ENCODE results near the gene CYP19A1.

Gene CYP19A1

GRCh38 chr15:51186891-51187290, 151.5 kb downstream of the CYP19A1 start:
- no peaks in the 10 kb centered on the region for H3K36me3 ChIP-seq (ENCODE audit: control insufficient read depth, insufficient read depth, low read length, severe bottlenecking)
- no peak for DNase-seq (ENCODE audit: low read depth)
- no peak overlapping the region for H3K4me3 ChIP-seq (ENCODE audit: low read length)
- H3K27me3 ChIP-seq (replicated peaks; ENCODE audit: control insufficient read depth, insufficient read depth, low read length), result no peaks in the 10 kb centered on the region
- H3K4me1 ChIP-seq (ENCODE audit: control insufficient read depth, insufficient read depth, low read length), result no peaks in the 10 kb centered on the region
- H3K9ac ChIP-seq (ENCODE audit: low read length), result no peak overlapping the region
- H3K9me3 ChIP-seq (ENCODE audit: control insufficient read depth, low read length), result no peaks in the 10 kb centered on the region

- Histone ChIP-seq H3K27me3 (replicated peaks; ENCODE audit: control insufficient read depth, insufficient read depth, low read length) (no peaks in the 10 kb centered on the region), H3K9me3 (ENCODE audit: control insufficient read depth, low read length) (no peaks in the 10 kb centered on the region), H3K9ac (ENCODE audit: low read length) (no peak overlapping the region), H3K4me3 (ENCODE audit: low read length) (no peak overlapping the region), H3K4me1 (ENCODE audit: control insufficient read depth, insufficient read depth, low read length) (no peaks in the 10 kb centered on the region), H3K36me3 (ENCODE audit: control insufficient read depth, insufficient read depth, low read length, severe bottlenecking) (no peaks in the 10 kb centered on the region)
- no peak for DNase-seq (ENCODE audit: low read depth)
These were observed 152.2 kb downstream of the CYP19A1 start for GRCh38 chr15:51186181-51186705.

DNA sequence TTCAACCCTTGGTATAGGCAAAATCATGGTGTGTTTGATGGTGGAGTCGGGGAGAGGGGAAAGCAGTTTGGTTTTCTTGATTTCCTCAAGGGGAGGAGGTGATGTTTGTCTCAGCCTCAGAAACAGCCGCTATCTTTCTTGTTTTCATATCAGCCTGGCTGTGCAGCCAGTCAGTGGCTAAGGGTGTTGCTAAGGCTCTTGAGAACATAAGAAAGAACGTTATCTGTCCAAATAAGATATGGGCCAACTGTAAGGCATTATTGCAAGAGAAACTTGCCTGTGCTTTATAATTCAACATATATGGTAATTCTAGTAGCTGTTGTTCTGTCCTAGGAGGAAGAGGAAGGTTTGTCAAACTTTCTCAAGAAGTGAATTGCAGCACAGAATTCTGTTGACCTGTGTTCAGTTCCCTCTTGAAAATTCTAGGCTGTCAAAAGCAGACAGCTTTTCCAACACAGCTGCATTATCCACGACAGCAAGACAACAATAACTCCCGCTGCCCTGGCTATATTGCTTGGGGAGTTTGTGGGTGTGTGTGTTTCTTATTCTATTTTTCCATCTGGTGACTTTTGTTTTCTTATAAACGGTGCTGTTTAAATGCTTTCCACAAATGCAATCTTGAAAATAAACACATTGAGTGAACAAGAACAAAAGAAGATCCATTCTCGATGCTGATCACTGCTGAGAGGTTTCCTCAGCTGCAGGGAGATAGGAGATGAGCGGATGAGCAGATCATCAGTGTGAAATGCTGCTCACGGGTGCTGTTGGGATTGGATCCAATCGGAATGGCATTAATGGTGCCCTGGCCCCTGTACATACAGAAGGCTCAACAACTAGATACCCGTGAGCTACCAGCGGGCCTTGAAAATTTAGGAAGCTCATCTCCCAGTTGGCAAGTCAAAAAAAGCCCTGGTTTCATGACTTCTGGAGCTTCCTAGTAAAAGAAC, 152.9 kb downstream of the CYP19A1 start:
- H3K36me3 ChIP-seq (ENCODE audit: control insufficient read depth, insufficient read depth, low read length, severe bottlenecking), result no peaks in the 10 kb centered on the region
- H3K27me3 ChIP-seq (replicated peaks; ENCODE audit: control insufficient read depth, insufficient read depth, low read length), result no peaks in the 10 kb centered on the region
- DNase-seq (ENCODE audit: low read depth), result no peak
- no peak overlapping the region for H3K4me3 ChIP-seq (ENCODE audit: low read length)
- H3K9ac ChIP-seq (ENCODE audit: low read length), result no peak overlapping the region
- no peaks in the 10 kb centered on the region for H3K4me1 ChIP-seq (ENCODE audit: control insufficient read depth, insufficient read depth, low read length)
- H3K9me3 ChIP-seq (ENCODE audit: control insufficient read depth, low read length), result no peaks in the 10 kb centered on the region

- no peaks in the 10 kb centered on the region for H3K9me3 ChIP-seq (ENCODE audit: control insufficient read depth, low read length)
- DNase-seq (ENCODE audit: low read depth), result no peak
- no peaks in the 10 kb centered on the region for H3K36me3 ChIP-seq (ENCODE audit: control insufficient read depth, insufficient read depth, low read length, severe bottlenecking)
- H3K4me3 ChIP-seq (ENCODE audit: low read length), result no peak overlapping the region
- no peaks in the 10 kb centered on the region for H3K27me3 ChIP-seq (replicated peaks; ENCODE audit: control insufficient read depth, insufficient read depth, low read length)
- H3K9ac ChIP-seq (ENCODE audit: low read length), result no peak overlapping the region
- H3K4me1 ChIP-seq (ENCODE audit: control insufficient read depth, insufficient read depth, low read length), result no peaks in the 10 kb centered on the region
These were observed 153.8 kb downstream of the CYP19A1 start for GRCh38 chr15:51184627-51185026.

DNA sequence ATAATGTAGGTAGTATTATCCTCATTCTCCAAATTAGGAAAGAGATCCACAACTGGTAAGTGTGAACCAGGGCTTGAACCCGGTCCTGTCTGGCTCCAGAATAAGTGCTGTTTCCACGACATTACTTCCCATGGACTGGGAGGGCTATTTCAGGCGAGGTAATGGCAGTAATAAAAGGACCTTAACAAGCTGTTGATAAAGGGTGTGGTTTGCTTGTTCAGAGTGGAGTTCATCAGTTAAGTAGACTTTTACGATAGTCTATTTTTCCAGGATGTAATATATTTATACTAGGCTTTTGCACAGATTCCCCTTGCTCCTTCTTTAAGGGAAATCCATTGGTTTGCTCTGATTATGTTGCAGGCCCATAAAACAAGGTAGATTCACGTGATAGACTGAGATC, 155.3 kb downstream of the CYP19A1 start:
- H3K27me3 ChIP-seq (replicated peaks; ENCODE audit: control insufficient read depth, insufficient read depth, low read length), result no peaks in the 10 kb centered on the region
- DNase-seq (ENCODE audit: low read depth), result no peak
- no peak overlapping the region for H3K4me3 ChIP-seq (ENCODE audit: low read length)
- no peaks in the 10 kb centered on the region for H3K9me3 ChIP-seq (ENCODE audit: control insufficient read depth, low read length)
- H3K4me1 ChIP-seq (ENCODE audit: control insufficient read depth, insufficient read depth, low read length), result no peaks in the 10 kb centered on the region
- no peaks in the 10 kb centered on the region for H3K36me3 ChIP-seq (ENCODE audit: control insufficient read depth, insufficient read depth, low read length, severe bottlenecking)
- H3K9ac ChIP-seq (ENCODE audit: low read length), result no peak overlapping the region

DNA sequence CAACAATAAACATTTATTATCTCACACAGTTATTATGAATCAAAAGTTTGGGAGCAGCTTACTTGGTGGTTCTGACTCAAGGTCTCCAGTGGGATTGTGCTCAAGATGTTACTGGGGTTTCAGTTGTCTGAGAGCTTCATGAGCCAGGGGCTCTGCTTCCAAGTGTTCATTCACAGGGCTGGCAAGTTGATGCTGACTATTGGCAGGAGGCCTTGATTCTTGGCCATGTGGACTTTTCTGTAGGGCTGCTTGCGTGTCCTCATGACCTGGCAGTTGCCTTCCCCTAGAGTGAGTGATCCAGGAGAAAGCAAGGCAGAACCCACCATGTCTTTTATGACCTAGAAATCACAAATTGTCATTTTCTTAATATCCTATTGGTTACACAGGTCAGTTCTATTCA, 156.5 kb downstream of the CYP19A1 start:
- Histone ChIP-seq H3K4me3 (ENCODE audit: low read length) (no peak overlapping the region), H3K27me3 (replicated peaks; ENCODE audit: control insufficient read depth, insufficient read depth, low read length) (no peaks in the 10 kb centered on the region), H3K4me1 (ENCODE audit: control insufficient read depth, insufficient read depth, low read length) (no peaks in the 10 kb centered on the region), H3K9me3 (ENCODE audit: control insufficient read depth, low read length) (no peaks in the 10 kb centered on the region), H3K9ac (ENCODE audit: low read length) (no peak overlapping the region), H3K36me3 (ENCODE audit: control insufficient read depth, insufficient read depth, low read length, severe bottlenecking) (no peaks in the 10 kb centered on the region)
- no peak for DNase-seq (ENCODE audit: low read depth)

DNA sequence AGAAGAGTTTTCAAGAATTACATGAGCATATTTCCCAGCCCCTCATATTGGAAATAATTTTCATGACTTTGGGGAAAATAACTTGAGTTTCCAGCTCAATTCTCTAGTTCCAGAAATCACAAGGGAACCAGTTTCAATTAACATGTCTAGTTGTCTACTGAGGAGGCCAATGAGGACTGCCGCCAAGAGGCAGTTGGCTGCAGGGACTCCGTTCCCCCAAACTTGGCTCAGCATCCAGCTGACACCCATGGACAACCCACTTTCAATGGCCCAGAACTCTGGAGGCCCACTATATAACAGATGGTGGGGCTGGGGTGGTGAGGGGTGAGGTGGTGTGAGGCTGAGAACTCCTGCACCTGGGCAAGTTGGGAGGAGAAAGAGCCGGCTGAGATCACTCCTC, 157.2 kb downstream of the CYP19A1 start:
- H3K9ac ChIP-seq (ENCODE audit: low read length), result no peak overlapping the region
- no peak for DNase-seq (ENCODE audit: low read depth)
- no peaks in the 10 kb centered on the region for H3K27me3 ChIP-seq (replicated peaks; ENCODE audit: control insufficient read depth, insufficient read depth, low read length)
- no peaks in the 10 kb centered on the region for H3K9me3 ChIP-seq (ENCODE audit: control insufficient read depth, low read length)
- H3K4me1 ChIP-seq (ENCODE audit: control insufficient read depth, insufficient read depth, low read length), result no peaks in the 10 kb centered on the region
- no peaks in the 10 kb centered on the region for H3K36me3 ChIP-seq (ENCODE audit: control insufficient read depth, insufficient read depth, low read length, severe bottlenecking)
- H3K4me3 ChIP-seq (ENCODE audit: low read length), result no peak overlapping the region

GRCh38 chr15:51180534-51180933, 157.9 kb downstream of the CYP19A1 start:
- DNase-seq (ENCODE audit: low read depth), result no peak
- H3K9ac ChIP-seq (ENCODE audit: low read length), result no peak overlapping the region
- no peaks in the 10 kb centered on the region for H3K9me3 ChIP-seq (ENCODE audit: control insufficient read depth, low read length)
- no peaks in the 10 kb centered on the region for H3K4me1 ChIP-seq (ENCODE audit: control insufficient read depth, insufficient read depth, low read length)
- H3K27me3 ChIP-seq (replicated peaks; ENCODE audit: control insufficient read depth, insufficient read depth, low read length), result no peaks in the 10 kb centered on the region
- H3K4me3 ChIP-seq (ENCODE audit: low read length), result no peak overlapping the region
- no peaks in the 10 kb centered on the region for H3K36me3 ChIP-seq (ENCODE audit: control insufficient read depth, insufficient read depth, low read length, severe bottlenecking)

- no peaks in the 10 kb centered on the region for H3K4me1 ChIP-seq (ENCODE audit: control insufficient read depth, insufficient read depth, low read length)
- no peaks in the 10 kb centered on the region for H3K36me3 ChIP-seq (ENCODE audit: control insufficient read depth, insufficient read depth, low read length, severe bottlenecking)
- H3K4me3 ChIP-seq (ENCODE audit: low read length), result no peak overlapping the region
- DNase-seq (ENCODE audit: low read depth), result no peak
- no peak overlapping the region for H3K9ac ChIP-seq (ENCODE audit: low read length)
- no peaks in the 10 kb centered on the region for H3K9me3 ChIP-seq (ENCODE audit: control insufficient read depth, low read length)
- no peaks in the 10 kb centered on the region for H3K27me3 ChIP-seq (replicated peaks; ENCODE audit: control insufficient read depth, insufficient read depth, low read length)
These were observed 158.4 kb downstream of the CYP19A1 start for GRCh38 chr15:51180011-51180410.

GRCh38 chr15:51172193-51172592, 166.2 kb downstream of the CYP19A1 start:
- no peaks in the 10 kb centered on the region for H3K36me3 ChIP-seq (ENCODE audit: control insufficient read depth, insufficient read depth, low read length, severe bottlenecking)
- no peaks in the 10 kb centered on the region for H3K9me3 ChIP-seq (ENCODE audit: control insufficient read depth, low read length)
- DNase-seq (ENCODE audit: low read depth), result peak; percentile 62
- peak overlapping the region; percentile 71 for H3K4me3 ChIP-seq (ENCODE audit: low read length)
- H3K27me3 ChIP-seq (replicated peaks; ENCODE audit: control insufficient read depth, insufficient read depth, low read length), result no peaks in the 10 kb centered on the region
- H3K9ac ChIP-seq (ENCODE audit: low read length), result peak overlapping the region; percentile 73
- H3K4me1 ChIP-seq (ENCODE audit: control insufficient read depth, insufficient read depth, low read length), result peaks cover 16% of the 10 kb centered on the region

DNA sequence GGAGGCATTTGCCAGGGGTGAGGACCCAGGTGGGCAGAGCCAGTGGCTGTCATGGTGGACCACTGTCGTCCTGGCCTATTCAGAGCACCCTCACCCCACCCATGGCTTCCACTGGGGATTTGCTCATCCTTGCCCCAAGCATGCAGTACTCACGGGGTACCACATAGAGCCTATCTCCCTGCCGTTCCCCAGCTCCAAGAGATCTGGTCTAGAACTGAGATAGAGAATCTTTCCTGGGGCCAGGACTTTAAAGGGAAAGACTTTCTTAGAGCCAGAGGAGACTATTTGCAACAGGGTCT, 166.8 kb downstream of the CYP19A1 start:
- no peak for DNase-seq (ENCODE audit: low read depth)
- Histone ChIP-seq H3K27me3 (replicated peaks; ENCODE audit: control insufficient read depth, insufficient read depth, low read length) (no peaks in the 10 kb centered on the region), H3K36me3 (ENCODE audit: control insufficient read depth, insufficient read depth, low read length, severe bottlenecking) (no peaks in the 10 kb centered on the region), H3K9ac (ENCODE audit: low read length) (peak overlapping the region; percentile 73), H3K9me3 (ENCODE audit: control insufficient read depth, low read length) (no peaks in the 10 kb centered on the region), H3K4me1 (ENCODE audit: control insufficient read depth, insufficient read depth, low read length) (peaks cover 16% of the 10 kb centered on the region), H3K4me3 (ENCODE audit: low read length) (peak overlapping the region; percentile 71)
